Measurements from ENCODE around the gene PTRH1. TPM values are rescaled to one million over a fixed set of nuclear protein-coding genes. Genes with fewer than 3 reads are reported as not detected.

The PTRH1 gene
- total RNA-seq, 1 donor from 2014 or later, result 9.1 TPM

GRCh38 chr9:127711831-127712274, 3.6 kb downstream of the PTRH1 start:
- ATAC-seq (no peak), DNase-seq (no peak)
- no peaks in the 10 kb centered on the region for H3K9me3 ChIP-seq

DNA sequence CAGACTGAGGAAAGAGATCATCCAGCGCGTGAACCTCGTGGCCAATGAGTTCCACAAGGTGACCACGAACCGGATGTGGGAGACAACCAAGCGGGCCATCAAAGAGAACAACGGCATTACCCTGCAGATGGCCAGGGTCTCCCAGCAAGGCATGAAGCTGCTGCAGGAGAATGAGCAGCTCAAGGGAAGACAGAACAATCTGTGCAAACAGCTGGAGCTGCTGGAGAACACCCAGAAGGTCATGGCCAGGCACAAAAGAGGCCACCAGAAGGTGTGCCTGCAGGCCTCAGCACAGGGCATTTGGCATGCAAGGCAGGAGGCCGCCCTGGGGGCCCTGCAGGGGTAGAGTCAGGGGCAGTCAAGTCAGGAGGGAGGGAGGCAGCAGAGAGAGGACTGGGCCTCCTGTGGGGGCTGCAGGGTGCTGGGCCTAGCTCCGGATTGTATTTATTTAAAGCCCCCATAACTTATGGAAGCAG, 4.2 kb downstream of the PTRH1 start:
- intact Hi-C loops (cut with DNase I), result no loop called here
- no peak for DNase-seq

More at GRCh38 chr9:127711831-127712274, 3.6 kb downstream of the PTRH1 start:
- peaks cover 7% of the 10 kb centered on the region for H3K36me3 ChIP-seq
- no peaks in the 10 kb centered on the region for H3K27me3 ChIP-seq (ENCODE audit: low read depth)
- TF ChIP-seq, protein P1, sequence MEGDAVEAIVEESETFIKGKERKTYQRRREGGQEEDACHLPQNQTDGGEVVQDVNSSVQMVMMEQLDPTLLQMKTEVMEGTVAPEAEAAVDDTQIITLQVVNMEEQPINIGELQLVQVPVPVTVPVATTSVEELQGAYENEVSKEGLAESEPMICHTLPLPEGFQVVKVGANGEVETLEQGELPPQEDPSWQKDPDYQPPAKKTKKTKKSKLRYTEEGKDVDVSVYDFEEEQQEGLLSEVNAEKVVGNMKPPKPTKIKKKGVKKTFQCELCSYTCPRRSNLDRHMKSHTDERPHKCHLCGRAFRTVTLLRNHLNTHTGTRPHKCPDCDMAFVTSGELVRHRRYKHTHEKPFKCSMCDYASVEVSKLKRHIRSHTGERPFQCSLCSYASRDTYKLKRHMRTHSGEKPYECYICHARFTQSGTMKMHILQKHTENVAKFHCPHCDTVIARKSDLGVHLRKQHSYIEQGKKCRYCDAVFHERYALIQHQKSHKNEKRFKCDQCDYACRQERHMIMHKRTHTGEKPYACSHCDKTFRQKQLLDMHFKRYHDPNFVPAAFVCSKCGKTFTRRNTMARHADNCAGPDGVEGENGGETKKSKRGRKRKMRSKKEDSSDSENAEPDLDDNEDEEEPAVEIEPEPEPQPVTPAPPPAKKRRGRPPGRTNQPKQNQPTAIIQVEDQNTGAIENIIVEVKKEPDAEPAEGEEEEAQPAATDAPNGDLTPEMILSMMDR (IDR thresholded peaks at IDR 0.05), result no peak
- intact Hi-C loops (cut with DNase I), result no loop called here
- no peak overlapping the region for H3K27ac ChIP-seq
- H3K4me1 ChIP-seq, result peaks cover 18% of the 10 kb centered on the region
- H3K4me3 ChIP-seq, result no peak overlapping the region

DNA sequence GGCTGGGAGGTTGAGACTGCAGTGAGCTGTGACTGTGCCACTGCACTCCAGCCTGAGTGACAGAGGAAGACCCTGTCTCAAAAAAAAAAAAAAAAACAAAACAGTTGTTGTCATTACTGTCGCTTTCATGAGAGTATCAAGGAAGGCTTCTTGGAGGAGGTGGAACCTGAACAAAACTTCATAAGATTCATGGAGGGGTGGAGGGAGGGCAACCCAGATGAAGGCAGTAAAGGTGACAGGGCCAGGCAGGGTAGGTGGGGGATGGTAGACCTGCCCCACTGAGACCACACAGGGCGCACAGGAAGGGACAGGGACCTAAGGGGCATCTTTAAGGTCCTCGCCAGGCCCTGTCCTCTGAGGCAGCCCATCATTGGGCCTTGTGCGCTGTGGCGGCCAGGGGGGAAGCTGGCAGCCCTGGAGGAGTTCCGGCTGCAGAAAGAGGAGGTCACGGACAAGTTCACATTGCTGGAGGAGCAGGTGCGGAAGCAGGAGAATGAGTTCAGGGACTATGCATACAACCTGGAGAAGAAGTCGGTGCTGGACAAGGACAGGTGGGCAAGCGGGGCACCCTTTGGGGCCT, 5.2 kb downstream of the PTRH1 start:
- no peaks in the 10 kb centered on the region for H3K27me3 ChIP-seq (ENCODE audit: low read depth)
- H3K36me3 ChIP-seq, result peaks cover 7% of the 10 kb centered on the region
- no peak overlapping the region for H3K27ac ChIP-seq
- DNase-seq, result no peak
- no peak for ATAC-seq
- TF ChIP-seq, protein P1 (IDR thresholded peaks at IDR 0.05), result no peak
- H3K4me3 ChIP-seq, result no peak overlapping the region
- intact Hi-C loops (cut with DNase I), result no loop called here
- peaks cover 12% of the 10 kb centered on the region for H3K4me1 ChIP-seq
- no peaks in the 10 kb centered on the region for H3K9me3 ChIP-seq

More for the DNA sequence above, 4.2 kb downstream of the PTRH1 start:
- peaks cover 7% of the 10 kb centered on the region for H3K36me3 ChIP-seq
- TF ChIP-seq, protein P1 (IDR thresholded peaks at IDR 0.05), result no peak
- H3K4me3 ChIP-seq, result no peak overlapping the region
- H3K27ac ChIP-seq, result no peak overlapping the region
- no peaks in the 10 kb centered on the region for H3K27me3 ChIP-seq (ENCODE audit: low read depth)
- H3K4me1 ChIP-seq, result peaks cover 17% of the 10 kb centered on the region
- no peaks in the 10 kb centered on the region for H3K9me3 ChIP-seq
- no peak for ATAC-seq

DNA sequence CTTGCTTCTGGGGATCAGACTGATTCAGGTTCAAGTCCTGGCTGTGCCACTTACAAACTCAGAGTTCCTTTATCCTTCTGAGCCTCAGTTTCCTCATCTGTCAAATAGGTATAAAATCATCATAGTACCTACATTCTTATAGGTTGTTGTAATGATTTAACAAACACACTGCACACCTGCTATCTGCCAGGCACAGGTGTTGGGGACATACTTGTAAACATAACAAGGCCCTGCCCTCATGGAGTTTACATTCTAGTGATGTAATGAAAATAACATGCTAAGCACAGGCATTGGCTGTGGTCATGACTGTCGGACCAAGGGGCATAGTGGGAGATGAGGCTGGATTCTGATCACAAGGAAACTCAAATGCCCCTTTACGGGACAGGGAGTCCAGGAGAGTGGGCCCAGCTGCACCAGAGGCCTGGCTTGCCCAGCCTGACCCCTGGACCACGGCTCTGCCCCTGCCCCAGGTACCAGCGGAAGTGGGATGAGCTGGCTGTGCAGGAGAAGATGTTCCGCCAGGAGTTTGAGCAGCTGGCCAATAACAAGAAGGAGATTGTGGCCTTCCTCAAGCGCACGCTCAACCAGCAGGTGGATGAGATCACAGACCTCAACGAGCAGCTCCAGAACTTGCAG, 6.4 kb downstream of the PTRH1 start:
- H3K4me1 ChIP-seq, result peaks cover 1% of the 10 kb centered on the region
- peaks cover 7% of the 10 kb centered on the region for H3K36me3 ChIP-seq
- TF ChIP-seq, protein P1 (IDR thresholded peaks at IDR 0.05), result no peak
- H3K9me3 ChIP-seq, result no peaks in the 10 kb centered on the region
- no peak overlapping the region for H3K4me3 ChIP-seq
- intact Hi-C loops (cut with DNase I), result no loop called here
- H3K27me3 ChIP-seq (ENCODE audit: low read depth), result no peaks in the 10 kb centered on the region
- no peak for DNase-seq
- no peak for ATAC-seq
- H3K27ac ChIP-seq, result no peak overlapping the region

GRCh38 chr9:127707766-127708165, 7.7 kb downstream of the PTRH1 start:
- intact Hi-C loops (cut with DNase I), result no loop called here
- Histone ChIP-seq H3K4me3 (no peak overlapping the region), H3K36me3 (peaks cover 7% of the 10 kb centered on the region), H3K9me3 (no peaks in the 10 kb centered on the region), H3K27ac (no peak overlapping the region), H3K4me1 (no peaks in the 10 kb centered on the region), H3K27me3 (ENCODE audit: low read depth) (no peaks in the 10 kb centered on the region)
- DNase-seq (no peak), ATAC-seq (no peak)
- TF ChIP-seq, protein P1 (IDR thresholded peaks at IDR 0.05), result no peak
